ENCODE data around the gene CYP27C1. TPM values are rescaled to one million over a fixed set of nuclear protein-coding genes. Genes with fewer than 3 reads are reported as not detected.

CYP27C1 gene
- total RNA-seq, 1 donor from 2014 or later: 5.7 TPM

DNA sequence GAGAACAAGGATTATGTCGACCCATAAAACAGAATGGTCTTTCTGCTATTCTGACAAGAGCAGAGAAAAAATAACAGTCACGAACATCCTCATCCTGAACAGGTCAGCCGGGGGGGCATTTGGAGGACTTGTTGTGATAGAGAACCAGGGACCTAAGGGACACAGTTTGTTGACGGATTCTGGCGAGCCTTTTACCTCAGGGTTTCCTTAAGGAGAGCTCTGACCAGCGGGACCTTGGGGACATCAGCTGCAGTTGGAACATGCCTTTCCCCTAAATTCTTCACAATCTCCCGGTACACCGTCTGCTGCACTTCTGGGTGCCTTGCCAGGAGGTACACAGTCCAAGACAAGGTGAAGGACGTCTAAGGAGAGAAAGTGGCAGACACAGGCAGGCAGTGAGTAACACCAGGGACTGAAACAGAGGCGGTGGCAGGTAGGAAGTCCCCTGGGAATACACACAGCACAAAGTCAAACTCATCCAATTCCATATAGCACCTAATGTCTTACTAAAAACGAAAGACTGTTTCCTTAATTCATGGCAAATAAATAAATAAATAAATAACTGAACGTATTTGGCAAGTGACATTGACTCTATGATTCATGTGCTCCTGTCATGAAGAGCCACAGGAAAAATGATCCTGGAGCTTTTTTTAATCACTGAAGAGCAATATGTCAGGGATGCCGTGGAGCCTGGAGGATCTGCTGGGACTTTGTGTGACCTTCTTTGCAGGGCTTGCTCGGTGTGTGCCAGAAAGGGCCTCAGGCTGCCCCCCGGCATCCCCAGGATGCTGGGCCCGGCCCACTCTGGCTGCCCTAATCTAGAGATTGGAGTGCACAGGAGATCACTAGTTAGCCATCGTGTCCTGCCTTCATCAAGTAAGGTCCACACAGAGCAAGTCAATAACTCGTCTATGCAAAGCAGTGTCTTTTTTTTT is 24.7 kb downstream of the CYP27C1 start:
- no peaks in the 10 kb centered on the region for H4K20me1 ChIP-seq (ENCODE audit: insufficient read depth, low read length)
- no peak overlapping the region for H3K9ac ChIP-seq (ENCODE audit: low read length)
- H3K27ac ChIP-seq (ENCODE audit: low read depth, low read length): no peak overlapping the region
- H3K4me3 ChIP-seq (ENCODE audit: insufficient read depth, low read depth, low read length): no peak overlapping the region
- Mint-ChIP-seq H3K36me3 (ENCODE audit: low read depth, unreplicated experiment) (peaks cover 20% of the 10 kb centered on the region), H3K27ac (ENCODE audit: unreplicated experiment) (no peak overlapping the region), H3K4me1 (ENCODE audit: low read depth, unreplicated experiment) (peaks cover 5% of the 10 kb centered on the region), H3K9me3 (ENCODE audit: unreplicated experiment) (peaks cover 5% of the 10 kb centered on the region), H3K4me3 (ENCODE audit: unreplicated experiment) (no peak overlapping the region), H3K27me3 (ENCODE audit: low read depth, unreplicated experiment) (no peaks in the 10 kb centered on the region)
- H3K4me2 ChIP-seq (ENCODE audit: low read length): no peak overlapping the region
- H3K4me1 ChIP-seq (ENCODE audit: insufficient read depth, low read length): peaks cover 15% of the 10 kb centered on the region
- FAIRE-seq (no peak), DNase-seq (ENCODE audit: low read depth) (no peak)
- H2AFZ ChIP-seq (ENCODE audit: low read depth, low read length): no peak overlapping the region
- TF ChIP-seq CTCF (IDR thresholded peaks at IDR 0.05; ENCODE audit: insufficient read depth, low read depth, low read length) (no peak), EZH2 (IDR thresholded peaks at IDR 0.05; ENCODE audit: insufficient read depth, low read length) (no peak)
- no peaks in the 10 kb centered on the region for H3K79me2 ChIP-seq (ENCODE audit: insufficient read depth, low read length)
- no peaks in the 10 kb centered on the region for H3K27me3 ChIP-seq (ENCODE audit: insufficient read depth, low read length)
- no peaks in the 10 kb centered on the region for H3K9me3 ChIP-seq (ENCODE audit: insufficient read depth, low read depth, low read length)
- H3K36me3 ChIP-seq (ENCODE audit: insufficient read depth, low read length): no peaks in the 10 kb centered on the region

DNA sequence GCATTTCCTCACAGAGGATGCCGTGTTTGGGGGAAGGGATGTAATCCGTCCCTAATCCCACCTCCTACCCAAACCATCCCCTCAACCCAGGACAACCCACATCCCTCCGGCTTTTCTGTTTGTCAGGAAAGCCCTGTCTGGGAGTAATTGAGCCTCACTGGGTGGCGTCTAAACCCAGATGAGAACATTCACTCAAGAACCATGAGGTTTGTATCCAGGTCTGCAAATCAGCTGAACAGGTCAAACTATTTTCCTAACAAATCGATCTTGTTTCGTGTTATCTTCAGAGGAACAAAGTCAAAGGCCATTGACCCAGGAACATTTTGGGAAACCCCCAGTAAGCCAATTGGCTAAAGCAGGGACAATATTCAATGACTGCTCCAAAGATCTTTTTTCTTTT is 25.7 kb downstream of the CYP27C1 start:
- H3K27me3 Mint-ChIP-seq (ENCODE audit: low read depth, unreplicated experiment): no peaks in the 10 kb centered on the region
- H3K27ac Mint-ChIP-seq (ENCODE audit: unreplicated experiment): no peak overlapping the region

More for the DNA sequence above, 25.7 kb downstream of the CYP27C1 start:
- Histone ChIP-seq H3K4me3 (ENCODE audit: insufficient read depth, low read depth, low read length) (no peak overlapping the region), H3K27me3 (ENCODE audit: insufficient read depth, low read length) (no peaks in the 10 kb centered on the region), H3K27ac (ENCODE audit: low read depth, low read length) (no peak overlapping the region), H2AFZ (ENCODE audit: low read depth, low read length) (no peak overlapping the region), H3K4me2 (ENCODE audit: low read length) (no peak overlapping the region), H3K4me1 (ENCODE audit: insufficient read depth, low read length) (peaks cover 15% of the 10 kb centered on the region), H4K20me1 (ENCODE audit: insufficient read depth, low read length) (no peaks in the 10 kb centered on the region), H3K79me2 (ENCODE audit: insufficient read depth, low read length) (no peaks in the 10 kb centered on the region), H3K36me3 (ENCODE audit: insufficient read depth, low read length) (no peaks in the 10 kb centered on the region), H3K9me3 (ENCODE audit: insufficient read depth, low read depth, low read length) (no peaks in the 10 kb centered on the region), H3K9ac (ENCODE audit: low read length) (no peak overlapping the region)
- no peak for TF ChIP-seq EZH2 (IDR thresholded peaks at IDR 0.05; ENCODE audit: insufficient read depth, low read length)
- no peak for TF ChIP-seq CTCF (IDR thresholded peaks at IDR 0.05; ENCODE audit: insufficient read depth, low read depth, low read length)
- DNase-seq (ENCODE audit: low read depth) (no peak), FAIRE-seq (no peak)
- peaks cover 5% of the 10 kb centered on the region for H3K9me3 Mint-ChIP-seq (ENCODE audit: unreplicated experiment)
- no peak overlapping the region for H3K4me3 Mint-ChIP-seq (ENCODE audit: unreplicated experiment)
- peaks cover 5% of the 10 kb centered on the region for H3K4me1 Mint-ChIP-seq (ENCODE audit: low read depth, unreplicated experiment)
- peaks cover 24% of the 10 kb centered on the region for H3K36me3 Mint-ChIP-seq (ENCODE audit: low read depth, unreplicated experiment)

Data from astrocyte (in vitro differentiated cells and primary cell).